Stimulated activated naive CD8-positive, alpha-beta T cell treated with anti-CD3 and anti-CD28 coated beads, Interleukin-15, amount 100 ng/mL, for 72 hours (primary cell): ENCODE measurements around the gene MAN2B2.
"Not testable (repeated sequence)": the region's sequence is repeated elsewhere in the genome, so short reads cannot be mapped to it uniquely, and the experiment has no call there.

Experiments used
- ATAC-seq: fragments of 150-1000 bp; cut with Tn5 transposase; 2 replicates; pipeline ENCODE4 v1.10.0; 2021; ENCODE audit warnings: mild to moderate bottlenecking, moderate library complexity
- DNase-seq, 2 donors: peaks; one replicate each; pipeline ENCODE4 v3.0.0; 2021 to 2022
- H3K27ac Mint-ChIP-seq, 2 donors: one replicate each; pipeline ENCODE4 v1.8.0; 2022; ENCODE audit warnings: mild to moderate bottlenecking in 2 of 2, mixed read lengths in 2 of 2, moderate library complexity in 2 of 2
- H3K27me3 Mint-ChIP-seq: one replicate; pipeline ENCODE4 v1.8.0; 2022; ENCODE audit warnings: mixed read lengths
- H3K4me1 Mint-ChIP-seq: one replicate; pipeline ENCODE4 v1.8.0; 2022; ENCODE audit warnings: mild to moderate bottlenecking, mixed read lengths
- H3K4me3 Mint-ChIP-seq, 2 donors: one replicate each; pipeline ENCODE4 v1.8.0; 2022; ENCODE audit warnings: mild to moderate bottlenecking in 2 of 2, mixed read lengths in 2 of 2, moderate library complexity in 1 of 2
- H3K9me3 Mint-ChIP-seq, 2 donors: one replicate each; pipeline ENCODE4 v1.8.0; 2022; ENCODE audit warnings: mixed read lengths in 2 of 2

Gene MAN2B2

GRCh38 chr4:6663596-6664393, 88.8 kb downstream of the MAN2B2 start:
- no peaks in the 10 kb centered on the region for H3K9me3 Mint-ChIP-seq
- ATAC-seq (peak; percentile 31), DNase-seq (no peak)
- H3K4me1 Mint-ChIP-seq, result peaks cover 12% of the 10 kb centered on the region
- H3K4me3 Mint-ChIP-seq, result no peak overlapping the region
- H3K27me3 Mint-ChIP-seq, result peaks cover 40% of the 10 kb centered on the region
- peak overlapping the region in 1 of 2 donors; percentile 81 for H3K27ac Mint-ChIP-seq

DNA sequence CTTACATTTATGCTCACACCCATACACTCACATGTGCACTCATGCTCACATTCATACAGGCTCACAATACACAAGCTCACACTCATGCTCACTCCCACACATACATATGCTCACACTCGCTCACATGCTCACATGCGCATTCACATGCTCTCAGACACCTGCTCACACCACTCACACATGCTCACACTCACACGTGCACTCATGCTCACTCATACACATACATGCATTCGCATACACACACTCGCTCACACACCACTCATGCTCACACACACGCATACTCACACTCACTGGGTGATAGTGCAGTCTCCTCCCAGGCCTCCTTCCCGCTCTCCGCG, 90.3 kb downstream of the MAN2B2 start:
- no peaks in the 10 kb centered on the region for H3K4me1 Mint-ChIP-seq

GRCh38 chr4:6668391-6668790, 93.4 kb downstream of the MAN2B2 start:
- no peak for ATAC-seq
- Mint-ChIP-seq H3K9me3 (no peaks in the 10 kb centered on the region), H3K4me1 (peaks cover 12% of the 10 kb centered on the region), H3K27ac (no peak overlapping the region), H3K4me3 (no peak overlapping the region), H3K27me3 (peaks cover 2% of the 10 kb centered on the region)
- DNase-seq, result no peak

More for the DNA sequence above, 90.3 kb downstream of the MAN2B2 start:
- DNase-seq (no peak), ATAC-seq (no peak)
- Mint-ChIP-seq H3K4me3 (no peak overlapping the region), H3K27ac (no peak overlapping the region), H3K9me3 (no peaks in the 10 kb centered on the region), H3K27me3 (peaks cover 31% of the 10 kb centered on the region)

DNA sequence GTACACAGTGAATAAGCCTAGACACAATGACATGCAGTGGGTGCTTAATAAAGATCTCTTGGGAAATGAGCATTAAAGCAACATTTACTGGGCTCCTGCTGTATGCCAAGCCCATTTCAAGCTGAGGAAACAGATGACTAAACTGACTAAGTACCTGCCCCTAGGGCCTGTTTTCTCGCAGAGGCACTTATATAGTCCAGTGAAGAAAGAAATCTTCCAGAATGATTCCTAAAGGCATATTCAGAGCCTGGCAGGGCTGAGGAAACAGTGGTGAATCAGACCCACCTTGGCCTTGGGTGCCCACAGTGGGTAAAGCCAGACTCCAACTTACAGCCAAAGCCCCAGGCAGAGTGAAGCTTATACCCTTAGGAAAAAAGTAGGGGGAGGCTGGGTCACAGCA, 96.7 kb downstream of the MAN2B2 start:
- Mint-ChIP-seq H3K4me3 (no peak overlapping the region), H3K27ac (no peak overlapping the region), H3K27me3 (no peaks in the 10 kb centered on the region), H3K9me3 (no peaks in the 10 kb centered on the region), H3K4me1 (peaks cover 39% of the 10 kb centered on the region)
- no peak for ATAC-seq
- no peak for DNase-seq

- H3K9me3 Mint-ChIP-seq, result no peaks in the 10 kb centered on the region
- no peak for DNase-seq
- no peak overlapping the region for H3K27ac Mint-ChIP-seq
- no peak for ATAC-seq
- H3K4me3 Mint-ChIP-seq, result no peak overlapping the region
- H3K27me3 Mint-ChIP-seq, result no peaks in the 10 kb centered on the region
- H3K4me1 Mint-ChIP-seq, result peaks cover 44% of the 10 kb centered on the region
Measured at GRCh38 chr4:6672131-6672530, 97.1 kb downstream of the MAN2B2 start.

- not testable (repeated sequence) for H3K27me3 Mint-ChIP-seq, ATAC-seq, DNase-seq, H3K9me3 Mint-ChIP-seq, H3K27ac Mint-ChIP-seq
- H3K4me1 Mint-ChIP-seq, result peaks cover 49% of the 10 kb centered on the region
- peak overlapping the region; percentile 76 to 85 for H3K4me3 Mint-ChIP-seq
Measured at GRCh38 chr4:6672541-6673190, 97.7 kb downstream of the MAN2B2 start.
